Kidney (tissue), 14 donors: ENCODE data around the gene HINT3. TPM values are rescaled to one million over a fixed set of nuclear protein-coding genes. Genes with fewer than 3 reads are reported as not detected.
A peak's percentile ranks its signal among the peaks of the same experiment; 100 is the strongest.

ENCODE experiments used
- DNase-seq, 5 donors: peaks; one replicate each; pipeline ENCODE4 v3.0.0-alpha.2; 2013 to 2020
- FAIRE-seq: peaks from 2 replicates; lab custom pipeline; 2012; peaks lifted over from hg19 to GRCh38; lab: Jason Lieb, UNC
- H3K27ac ChIP-seq, 2 donors: one replicate each; pipeline ENCODE4 v1.7.0; 2013; ENCODE audit warnings: low read depth in 2 of 2, low read length in 2 of 2, inconsistent platforms in 1 of 2
- H3K27me3 ChIP-seq: one replicate; pipeline ENCODE4 v1.7.1; 2013; ENCODE audit warnings: low read length, inconsistent platforms; ENCODE audit not compliant: control insufficient read depth, insufficient read depth
- H3K36me3 ChIP-seq, 3 donors: one replicate each; pipeline versions ENCODE4 v1.7.0 to v1.7.1; 2013; ENCODE audit warnings: low read length in 3 of 3, control low read depth in 1 of 3, inconsistent platforms in 1 of 3; ENCODE audit not compliant: insufficient read depth in 3 of 3, control insufficient read depth in 2 of 3
- H3K4me1 ChIP-seq, 3 donors: one replicate each; pipeline versions ENCODE4 v1.7.0 to v1.7.1; 2013; ENCODE audit warnings: low read length in 3 of 3, inconsistent platforms in 1 of 3, low read depth in 1 of 3; ENCODE audit not compliant: control insufficient read depth in 2 of 3, insufficient read depth in 2 of 3
- H3K4me3 ChIP-seq, 3 donors: one replicate each; pipeline versions ENCODE4 v1.7.0 to v1.8.1; 2013; ENCODE audit warnings: low read length in 3 of 3, control low read depth in 1 of 3, inconsistent platforms in 1 of 3
- H3K9ac ChIP-seq, 3 donors: one replicate each; pipeline versions ENCODE4 v1.7.0 to v1.7.1; 2013; ENCODE audit warnings: low read length in 3 of 3, control low read depth in 1 of 3, inconsistent platforms in 1 of 3
- H3K9me3 ChIP-seq, 3 donors: one replicate each; pipeline versions ENCODE4 v1.7.0 to v1.7.1; 2013; ENCODE audit warnings: low read length in 3 of 3, control low read depth in 1 of 3, inconsistent platforms in 1 of 3; ENCODE audit not compliant: control insufficient read depth in 2 of 3, insufficient read depth in 1 of 3
- intact Hi-C: fragments of 100-400 bp; cut with DNase I; formaldehyde crosslinking; loops from one replicate; pipeline ENCODE4 v1.11.1; 2022
- polyA plus RNA-seq: library from polyadenylated mRNA; stranded (reverse); fragments of 350-450 nt; fragmentation: Illumina TruSeq; extraction: RNeasy Lipid Tissue Mini Kit (QIAGEN cat#74804); gene quantifications from one replicate; pipeline ENCODE4 v1.2.3, GENCODE V29; 2014; ENCODE audit warnings: low read depth, low replicate concordance; ENCODE audit not compliant: insufficient read depth
- total RNA-seq: library from RNA; stranded (reverse); fragmentation: NEBNext Ultra II Directional; extraction: Animal tissue kit (Norgen Biotek cat#: 25700); gene quantifications from one replicate; pipeline ENCODE4 v1.2.1, GENCODE V29; 2021
- TF ChIP-seq, protein P1 (sequence below): IDR thresholded peaks from 3 replicates; pipeline ENCODE4 v1.5.1; 2012; ENCODE audit warnings: mild to moderate bottlenecking, moderate library complexity, borderline replicate concordance; ENCODE audit not compliant: insufficient read depth; ENCODE audit errors: extremely low read depth
- donor health status: control.
- donor health status: control.
- donor health status: control.
- donor health status: control.
- donor health status: control.
- donor health status: DM: yes; HTN: yes; CAD: no.
- donor health status: Normal renal cell carcinoma (clear cell type).

HINT3 gene
- total and polyA plus RNA-seq, 2 donors from 2014 or later = 18.9 to 21.4 TPM

- Histone ChIP-seq H3K4me3 (no peak overlapping the region), H3K9ac (no peak overlapping the region), H3K9me3 (no peaks in the 10 kb centered on the region), H3K27me3 (no peaks in the 10 kb centered on the region), H3K27ac (peak overlapping the region; percentile 38 to 59), H3K4me1 (peaks cover 3 to 4% (median 3%) of the 10 kb centered on the region in 3 donors), H3K36me3 (peaks cover 7 to 57% (median 38%) of the 10 kb centered on the region in 3 donors)
- DNase-seq (no peak), FAIRE-seq (no peak)
- TF ChIP-seq, protein P1, sequence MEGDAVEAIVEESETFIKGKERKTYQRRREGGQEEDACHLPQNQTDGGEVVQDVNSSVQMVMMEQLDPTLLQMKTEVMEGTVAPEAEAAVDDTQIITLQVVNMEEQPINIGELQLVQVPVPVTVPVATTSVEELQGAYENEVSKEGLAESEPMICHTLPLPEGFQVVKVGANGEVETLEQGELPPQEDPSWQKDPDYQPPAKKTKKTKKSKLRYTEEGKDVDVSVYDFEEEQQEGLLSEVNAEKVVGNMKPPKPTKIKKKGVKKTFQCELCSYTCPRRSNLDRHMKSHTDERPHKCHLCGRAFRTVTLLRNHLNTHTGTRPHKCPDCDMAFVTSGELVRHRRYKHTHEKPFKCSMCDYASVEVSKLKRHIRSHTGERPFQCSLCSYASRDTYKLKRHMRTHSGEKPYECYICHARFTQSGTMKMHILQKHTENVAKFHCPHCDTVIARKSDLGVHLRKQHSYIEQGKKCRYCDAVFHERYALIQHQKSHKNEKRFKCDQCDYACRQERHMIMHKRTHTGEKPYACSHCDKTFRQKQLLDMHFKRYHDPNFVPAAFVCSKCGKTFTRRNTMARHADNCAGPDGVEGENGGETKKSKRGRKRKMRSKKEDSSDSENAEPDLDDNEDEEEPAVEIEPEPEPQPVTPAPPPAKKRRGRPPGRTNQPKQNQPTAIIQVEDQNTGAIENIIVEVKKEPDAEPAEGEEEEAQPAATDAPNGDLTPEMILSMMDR = no peak
- intact Hi-C loops = no loop called here
These were observed 33.1 kb upstream of the HINT3 start for GRCh38 chr6:125923366-125923877.

- intact Hi-C loops = no loop called here
- TF ChIP-seq, protein P1 = no peak
- Histone ChIP-seq H3K27me3 (no peaks in the 10 kb centered on the region), H3K4me3 (no peak overlapping the region), H3K36me3 (peaks cover 7 to 61% (median 41%) of the 10 kb centered on the region in 3 donors), H3K4me1 (peaks cover 0 to 2% (median 0%) of the 10 kb centered on the region in 3 donors), H3K27ac (no peak overlapping the region), H3K9me3 (no peaks in the 10 kb centered on the region), H3K9ac (no peak overlapping the region)
- FAIRE-seq (no peak), DNase-seq (no peak)
These were observed 32.4 kb upstream of the HINT3 start for GRCh38 chr6:125924169-125924568.

DNA sequence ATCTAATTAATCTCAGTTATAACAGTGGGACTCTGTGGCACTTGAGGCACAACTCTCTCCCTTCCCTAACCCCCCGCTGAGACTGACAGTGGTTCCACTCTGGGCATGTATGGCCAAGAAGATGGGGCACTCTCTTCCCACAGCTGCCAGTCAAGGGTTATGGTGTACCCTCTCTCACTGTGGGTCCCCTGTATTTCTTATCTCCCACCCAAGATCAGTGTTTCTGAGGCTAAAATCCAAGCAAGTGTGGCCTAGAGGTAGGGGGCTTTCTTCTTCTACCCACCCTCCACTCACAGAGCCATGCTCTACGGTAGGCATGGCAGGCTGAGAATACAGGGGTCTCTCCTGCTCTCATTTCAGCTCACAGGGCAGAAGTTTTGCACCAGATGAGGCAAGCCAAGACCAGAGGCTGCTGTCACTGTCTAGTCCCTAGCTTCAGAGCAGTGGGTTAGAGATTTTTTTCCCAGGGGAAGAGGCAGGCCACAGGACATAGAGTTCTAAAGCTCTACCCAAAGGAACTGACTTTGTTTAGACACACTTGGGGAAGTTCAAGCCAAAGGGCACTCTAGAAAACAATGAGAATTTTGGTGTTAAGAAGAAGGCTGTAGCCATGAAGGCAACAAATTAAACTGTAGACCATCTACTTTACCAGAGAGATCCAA lies 31.7 kb upstream of the HINT3 start:
- Histone ChIP-seq H3K9ac (no peak overlapping the region), H3K9me3 (no peaks in the 10 kb centered on the region), H3K27ac (peak overlapping the region; percentile 27 to 39), H3K36me3 (peaks cover 7 to 61% (median 41%) of the 10 kb centered on the region in 3 donors), H3K4me3 (no peak overlapping the region), H3K27me3 (no peaks in the 10 kb centered on the region), H3K4me1 (no peaks in the 10 kb centered on the region)
- TF ChIP-seq, protein P1 = no peak
- FAIRE-seq = no peak
- DNase-seq = no peak
- intact Hi-C loops = no loop called here
